Renal cortical epithelial cell (primary cell): ENCODE data around the gene KDM4C. TPM values are rescaled to one million over a fixed set of nuclear protein-coding genes. Genes with fewer than 3 reads are reported as not detected.
"Not testable (repeated sequence)": the region's sequence is repeated elsewhere in the genome, so short reads cannot be mapped to it uniquely, and the experiment has no call there.

Experiments
- DNase-seq: peaks from one replicate; pipeline ENCODE4 v3.0.0-alpha.2; 2011; ENCODE audit warnings: low read depth
- total RNA-seq: library from RNA; depleted of rRNA; stranded (reverse); fragments of >200 nt; gene quantifications from 2 replicates; pipeline ENCODE4 v1.2.3, GENCODE V29; 2014

KDM4C gene
- total RNA-seq = 23.1 and 52.4 TPM in 2 replicates

DNA sequence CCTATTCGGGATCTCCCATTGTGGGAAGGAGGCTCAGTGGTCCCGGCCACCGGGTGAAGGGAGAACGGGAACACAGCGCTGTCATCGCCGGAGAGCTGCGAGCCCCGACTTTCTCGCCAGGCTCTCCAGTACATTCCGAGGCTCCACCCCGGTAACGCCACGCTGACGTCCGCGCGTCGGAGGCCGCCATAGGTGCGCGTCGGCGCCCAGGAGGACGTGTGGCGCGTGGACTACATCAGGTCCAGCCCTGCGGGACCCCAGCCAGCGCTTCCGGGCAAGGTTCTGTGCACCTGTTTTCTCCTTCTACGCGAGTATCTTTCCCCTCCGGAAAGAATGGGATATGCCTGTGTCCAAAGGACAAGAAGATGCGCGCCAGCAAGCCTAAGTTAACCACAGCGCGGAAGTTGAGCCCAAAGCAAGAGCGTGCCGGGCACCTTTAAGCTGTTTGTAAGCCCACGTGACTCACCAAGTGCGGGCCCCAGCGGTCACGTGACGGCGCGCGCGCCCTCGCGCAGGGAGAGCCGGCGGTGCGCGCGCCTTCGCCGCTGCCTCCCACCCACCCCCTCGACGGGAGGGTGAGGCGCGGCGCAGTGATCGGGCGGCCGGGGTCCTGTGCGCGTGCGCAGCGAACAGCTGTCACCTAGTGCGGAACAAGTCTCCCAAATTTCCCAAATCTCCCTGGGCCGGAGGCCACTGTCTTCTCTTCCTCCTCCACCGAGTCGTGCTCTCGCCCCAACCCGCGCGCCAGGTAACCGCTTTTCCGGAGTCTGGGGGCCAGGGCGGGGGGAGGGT, at the start of gene KDM4C:
KDM4C (plus strand) TSS at position 518 of the 792 bp plus-strand sequence. CDS start 35,016 bp downstream, outside the sequence.
- DNase-seq = peak; percentile 80

DNA sequence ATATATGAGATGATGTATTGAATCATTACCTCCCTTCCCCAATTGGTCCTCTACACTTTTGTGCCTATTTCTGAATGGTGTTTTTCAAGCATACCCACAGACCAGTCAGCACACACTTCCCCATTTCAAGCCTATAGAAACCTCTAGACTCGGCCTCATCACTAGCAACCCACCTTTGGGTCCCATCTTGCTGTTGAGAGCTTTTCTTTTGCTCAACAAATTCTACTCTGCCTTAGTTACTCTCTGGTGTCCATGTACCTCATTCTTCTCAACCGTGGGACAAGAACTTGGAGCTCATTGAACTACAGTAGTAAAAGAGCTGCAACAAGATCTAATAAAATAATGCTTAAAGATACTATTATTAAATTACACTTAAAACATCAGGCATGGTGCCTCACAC, 49.0 kb upstream of the KDM4C start:
- DNase-seq = no peak

DNA sequence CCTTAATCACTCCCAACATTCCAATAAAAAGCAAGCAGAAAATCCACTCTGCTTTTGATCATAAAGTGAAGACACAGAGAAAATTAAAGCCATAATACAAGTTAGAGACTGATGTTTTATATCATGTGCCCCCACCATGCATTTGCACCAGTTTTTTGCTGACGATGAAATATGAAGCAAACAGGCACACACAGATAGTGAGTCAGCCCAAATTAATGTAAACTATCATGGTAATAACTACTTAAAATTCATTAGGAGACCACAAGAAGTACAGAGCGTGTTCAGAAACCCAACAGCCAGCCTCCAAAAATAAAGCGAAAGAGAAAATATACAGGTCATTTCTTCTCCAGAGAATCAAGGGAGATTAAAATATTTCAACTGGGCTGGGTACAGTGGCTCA, 46.4 kb upstream of the KDM4C start:
- DNase-seq = no peak

DNA sequence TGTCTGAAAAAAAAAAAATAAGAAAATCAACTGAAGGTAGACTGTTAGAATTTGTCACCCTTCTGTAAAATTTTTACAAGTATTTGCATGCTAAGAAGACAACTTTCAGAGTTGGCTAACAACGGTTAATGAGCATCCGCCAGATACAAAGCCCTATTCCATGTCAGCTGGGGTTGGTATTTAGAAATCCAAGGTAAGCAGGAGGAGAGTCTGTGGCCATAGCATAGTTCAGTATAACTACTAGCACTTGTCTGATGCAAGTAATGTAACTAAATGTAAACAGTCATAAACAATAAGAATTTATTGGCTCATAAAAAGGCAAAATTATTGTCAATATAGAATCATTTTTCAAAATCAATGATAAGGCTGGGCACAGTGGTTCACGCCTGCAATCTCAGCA, 45.7 kb upstream of the KDM4C start:
- no peak for DNase-seq

DNA sequence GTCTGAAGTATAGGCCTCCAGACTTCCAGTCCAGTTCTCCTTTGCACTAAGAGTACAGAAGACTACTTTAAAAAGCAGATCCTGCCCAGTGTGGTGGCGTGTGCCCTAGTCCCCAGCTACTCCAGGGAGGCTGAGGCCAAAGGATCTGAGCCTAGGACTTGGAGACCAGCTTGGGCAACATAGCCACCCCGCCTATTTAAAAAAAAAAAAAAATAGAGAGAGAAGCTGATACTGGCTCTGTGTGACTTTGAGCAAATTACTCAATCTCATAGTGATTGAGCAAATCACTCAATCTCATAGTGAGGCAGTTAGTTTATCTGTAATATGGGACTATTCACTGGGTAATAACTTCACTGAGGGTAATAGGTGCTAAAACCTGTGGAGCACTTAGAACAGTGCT, 43.6 kb upstream of the KDM4C start:
- DNase-seq = no peak

DNA sequence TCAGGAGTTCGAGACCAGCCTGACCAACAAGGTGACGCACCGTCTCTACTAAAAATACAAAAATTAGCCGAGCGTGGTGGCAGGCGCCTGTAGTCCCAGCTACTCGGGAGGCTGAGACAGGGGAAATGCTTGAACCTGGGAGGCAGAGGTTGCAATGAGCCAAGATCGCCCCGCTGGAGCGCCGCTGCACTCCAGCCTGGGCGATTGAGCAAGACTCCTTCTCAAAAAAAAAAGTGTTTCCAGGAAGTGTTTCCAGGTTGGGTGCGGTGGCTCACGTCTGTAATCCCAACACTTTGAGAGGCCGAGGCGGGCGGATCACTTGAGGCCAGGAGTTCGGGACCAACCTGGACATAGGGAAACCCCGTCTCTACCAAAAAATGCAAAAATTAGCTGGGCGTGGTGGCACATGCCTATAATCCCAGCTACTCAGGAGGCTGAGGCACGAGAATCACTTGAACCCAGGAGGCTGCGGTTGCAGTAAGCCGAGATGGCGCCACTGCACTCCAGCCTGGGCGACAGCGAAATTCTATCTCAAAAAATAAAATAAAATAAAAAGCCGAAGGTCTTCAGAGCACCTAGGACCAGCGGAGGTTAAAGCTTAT, 42.5 kb upstream of the KDM4C start:
- DNase-seq = not testable (repeated sequence)

DNA sequence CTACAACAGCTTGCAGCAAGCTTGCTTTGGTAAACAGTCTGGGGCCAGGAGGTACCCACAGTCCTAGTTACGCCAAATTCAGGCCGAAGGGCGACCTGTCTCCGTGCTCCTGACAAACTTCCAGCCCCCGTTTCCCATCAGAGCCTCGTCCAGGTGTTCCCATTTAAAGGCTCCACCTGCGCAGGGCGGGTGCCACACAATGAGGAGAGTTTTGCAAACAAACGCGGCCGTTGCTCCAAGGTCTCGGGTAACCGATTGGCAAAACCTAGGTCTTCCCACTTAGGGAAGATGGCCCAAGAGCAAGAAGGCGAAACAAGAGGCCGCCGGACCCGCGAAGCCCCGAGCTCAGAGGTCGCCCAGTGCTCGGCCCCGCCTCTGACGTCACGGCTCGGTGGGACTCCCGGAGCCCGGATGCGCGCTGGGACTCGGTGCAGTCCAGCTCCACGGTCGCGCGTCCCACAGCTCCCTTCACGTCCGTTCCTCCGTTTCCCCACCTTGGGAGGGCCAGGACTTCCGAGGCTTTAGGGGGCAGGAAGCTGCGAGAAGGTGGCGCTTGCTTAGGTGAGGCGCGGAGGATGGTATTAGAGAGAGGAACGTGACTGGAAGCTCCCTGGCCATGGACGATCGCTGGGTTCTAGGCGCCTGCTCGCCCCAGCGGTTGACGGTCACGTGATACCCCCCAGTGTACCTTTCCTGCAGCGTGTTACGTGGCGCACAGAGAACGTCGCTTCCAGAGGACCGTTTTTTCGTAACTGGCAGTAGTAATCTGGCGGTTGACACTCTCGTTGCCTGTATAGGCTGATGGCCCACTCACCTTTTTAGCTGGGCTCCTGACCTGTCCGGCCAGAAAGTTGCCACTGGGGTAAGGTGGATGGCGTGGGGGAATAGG, 41.8 kb upstream of the KDM4C start:
- DNase-seq = no peak

DNA sequence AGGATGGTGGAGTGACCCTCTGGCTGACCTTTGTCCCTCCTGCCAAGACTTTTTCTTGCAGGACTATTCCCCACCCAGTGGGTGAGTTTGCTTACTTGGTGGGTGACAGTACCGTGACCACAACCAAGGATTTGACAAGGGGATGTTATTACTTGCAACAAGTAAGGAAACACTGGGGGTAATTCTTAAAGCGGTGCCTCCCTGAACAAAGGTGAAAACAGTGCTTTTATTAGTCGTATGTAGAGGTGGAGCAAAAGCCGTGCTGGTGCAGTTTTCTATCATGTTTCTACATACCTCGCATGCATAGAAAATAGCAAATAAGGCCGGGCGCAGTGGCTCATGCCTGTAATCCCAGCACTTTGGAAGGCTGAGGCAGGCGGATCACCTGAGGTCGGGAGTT, 41.0 kb upstream of the KDM4C start:
- no peak for DNase-seq

DNA sequence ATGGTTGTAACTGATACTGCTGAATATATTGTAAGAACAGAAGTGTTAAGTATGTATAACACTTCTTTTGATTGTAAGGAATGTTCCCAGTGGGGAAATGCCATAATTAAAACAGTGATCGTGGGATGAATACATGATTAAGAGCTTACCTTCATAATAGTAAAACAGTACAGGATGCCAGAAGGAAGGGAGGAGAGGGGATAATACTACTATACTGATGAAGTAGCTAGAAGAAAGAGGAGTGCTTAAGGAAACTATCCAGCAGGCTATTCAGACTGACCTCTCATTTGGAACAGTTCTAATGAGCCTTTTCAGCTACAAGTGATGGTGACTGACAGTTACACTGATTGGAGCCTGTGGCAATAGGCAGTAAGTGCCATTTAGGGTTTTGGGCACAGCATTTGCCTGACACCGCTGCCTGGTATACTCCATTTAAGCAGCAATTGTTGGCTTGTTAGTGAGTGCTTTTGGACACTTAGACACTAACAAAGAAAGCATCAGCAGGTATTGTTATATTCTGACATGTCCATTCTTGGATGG, 33.8 kb upstream of the KDM4C start:
- DNase-seq = no peak

DNA sequence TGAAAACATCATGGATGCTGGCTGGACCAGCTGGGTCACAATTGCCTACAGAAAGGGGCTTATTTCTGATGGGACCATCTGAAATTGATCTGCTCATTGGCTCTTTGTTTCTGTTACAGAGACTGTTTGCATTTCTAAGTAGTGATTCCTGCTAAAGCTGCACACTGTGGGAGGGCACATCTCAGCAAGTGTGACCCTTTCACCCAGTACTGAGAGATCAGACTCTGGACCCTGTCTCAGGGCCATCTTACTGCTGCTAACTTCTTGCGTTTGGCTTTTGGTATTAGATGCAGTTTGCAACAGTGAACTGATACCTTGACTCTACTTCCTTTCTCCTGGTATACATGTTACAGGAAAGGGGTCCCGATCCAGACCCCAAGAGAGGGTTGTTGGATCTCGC, 24.5 kb upstream of the KDM4C start:
- no peak for DNase-seq

DNA sequence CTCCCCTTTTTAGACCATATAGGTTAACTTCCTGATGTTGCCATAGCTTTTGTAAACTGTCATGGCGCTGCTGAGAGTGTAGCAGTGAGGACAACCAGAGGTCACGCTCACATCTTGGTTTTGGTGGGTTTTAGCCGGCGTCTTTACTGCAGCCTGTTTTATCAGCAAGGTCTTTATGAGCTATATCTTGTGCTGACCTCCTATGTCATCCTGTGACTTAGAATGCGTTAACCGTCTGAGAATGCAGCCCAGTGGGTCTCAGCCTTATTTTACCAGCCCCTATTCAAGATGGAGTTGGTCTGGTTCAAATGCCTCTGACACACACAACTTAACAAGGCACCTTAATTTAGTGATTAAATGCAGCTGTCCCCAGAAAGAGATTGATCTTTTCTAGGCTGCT, 23.9 kb upstream of the KDM4C start:
- no peak for DNase-seq

DNA sequence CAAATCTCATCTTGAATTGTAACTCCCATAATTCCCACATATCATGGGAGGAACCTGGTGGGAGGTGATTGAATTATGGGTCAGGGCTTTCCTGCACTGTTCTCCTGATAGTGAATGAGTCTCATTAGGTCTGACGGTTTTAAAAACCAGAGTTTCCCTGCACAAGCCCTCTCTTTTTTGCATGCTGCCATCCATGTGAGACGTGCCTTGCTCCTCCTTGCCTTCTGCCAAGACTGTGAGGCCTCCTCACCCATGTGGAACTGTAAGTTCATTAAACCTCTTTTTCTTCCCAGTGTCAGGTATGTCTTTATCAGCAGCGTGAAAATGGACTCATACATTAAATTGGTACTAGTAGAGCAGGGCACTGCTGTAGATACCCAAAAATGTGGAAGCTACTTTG, 22.4 kb upstream of the KDM4C start:
- DNase-seq = no peak

DNA sequence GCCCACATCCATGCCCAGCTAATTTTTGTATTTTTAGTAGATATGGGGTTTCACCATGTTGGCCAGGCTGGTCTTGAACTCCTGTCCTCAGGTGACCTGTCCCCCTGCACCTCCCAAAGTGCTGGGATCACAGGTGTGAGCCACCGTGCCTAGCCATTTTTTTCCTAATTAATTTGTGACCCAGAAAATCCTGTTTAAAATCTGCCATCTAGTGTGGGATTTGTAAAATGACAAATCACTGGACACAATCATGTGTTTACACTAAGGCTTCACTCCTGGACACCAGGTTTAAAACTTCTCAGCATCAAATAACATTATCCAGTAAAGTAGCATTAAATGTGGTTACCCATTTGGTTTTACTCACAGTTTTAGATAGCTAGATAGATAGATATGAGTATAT, 18.6 kb upstream of the KDM4C start:
- peak; percentile 48 for DNase-seq

DNA sequence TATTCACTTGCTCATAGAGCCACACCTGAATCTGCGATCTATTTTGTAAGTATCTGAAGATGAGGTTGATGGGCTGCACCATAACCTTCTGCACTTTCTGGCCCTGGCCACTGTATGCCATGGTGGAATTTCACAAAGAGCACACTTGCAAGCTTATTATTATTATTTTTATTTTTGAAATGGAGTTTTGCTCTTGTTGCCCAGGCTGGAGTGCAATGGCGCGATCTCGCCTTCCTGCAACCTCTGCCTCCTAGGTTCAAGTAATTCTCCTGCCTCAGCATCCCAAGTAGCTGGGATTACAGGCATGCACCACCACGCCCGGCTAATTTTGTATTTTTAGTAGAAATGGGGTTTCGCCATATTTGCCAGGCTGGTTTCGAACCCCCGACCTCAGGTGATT, 8.9 kb upstream of the KDM4C start:
- not testable (repeated sequence) for DNase-seq

DNA sequence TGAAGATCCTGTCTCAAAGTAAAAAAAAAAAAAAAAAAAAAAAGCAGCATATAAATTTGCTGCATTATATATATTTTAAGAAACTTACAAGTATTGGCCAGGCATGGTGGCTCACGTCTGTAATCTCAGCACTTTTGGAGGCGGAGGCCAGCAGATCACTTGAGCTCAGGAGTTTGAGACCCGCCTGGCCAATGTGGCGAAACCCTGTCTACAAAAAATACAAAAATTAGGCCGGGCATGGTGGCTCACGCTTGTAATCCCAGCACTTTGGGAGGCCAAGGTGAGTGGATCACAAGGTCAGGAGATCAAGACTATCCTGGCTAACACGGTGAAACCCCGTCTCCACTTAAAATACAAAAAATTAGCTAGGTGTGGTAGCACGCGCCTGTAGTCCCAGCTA, 2.9 kb upstream of the KDM4C start:
- not testable (repeated sequence) for DNase-seq

DNA sequence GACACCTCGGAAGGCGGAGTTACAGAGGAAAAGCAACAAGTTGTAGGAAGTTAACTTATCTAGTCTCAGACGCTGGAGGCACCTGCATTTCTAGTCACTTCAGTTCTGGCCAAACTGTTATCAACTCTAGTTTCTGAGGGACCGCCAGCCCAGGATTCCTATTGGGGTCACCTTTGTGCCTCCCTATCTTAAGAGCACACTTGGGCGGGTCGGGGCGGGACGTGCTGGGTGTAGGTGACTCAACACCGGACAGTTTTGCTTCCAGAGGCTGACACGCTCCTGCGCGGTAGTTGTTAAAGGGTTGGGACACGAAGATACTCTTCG, 679 bp upstream of the KDM4C start:
- DNase-seq = peak; percentile 76

DNA sequence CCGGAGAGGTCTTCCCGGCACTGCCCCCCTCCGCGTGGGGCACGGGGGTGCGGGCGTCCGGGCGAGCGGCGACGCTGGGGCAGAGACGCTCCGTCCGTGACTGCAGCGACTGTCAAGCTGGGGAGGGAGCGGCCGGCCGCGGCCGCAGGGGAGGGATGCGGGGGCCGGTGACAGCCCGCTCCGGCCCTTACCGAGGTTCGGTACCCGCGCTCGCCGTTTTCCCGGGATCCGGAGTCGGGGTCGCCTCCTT, 400 bp downstream of the KDM4C start:
- no peak for DNase-seq

DNA sequence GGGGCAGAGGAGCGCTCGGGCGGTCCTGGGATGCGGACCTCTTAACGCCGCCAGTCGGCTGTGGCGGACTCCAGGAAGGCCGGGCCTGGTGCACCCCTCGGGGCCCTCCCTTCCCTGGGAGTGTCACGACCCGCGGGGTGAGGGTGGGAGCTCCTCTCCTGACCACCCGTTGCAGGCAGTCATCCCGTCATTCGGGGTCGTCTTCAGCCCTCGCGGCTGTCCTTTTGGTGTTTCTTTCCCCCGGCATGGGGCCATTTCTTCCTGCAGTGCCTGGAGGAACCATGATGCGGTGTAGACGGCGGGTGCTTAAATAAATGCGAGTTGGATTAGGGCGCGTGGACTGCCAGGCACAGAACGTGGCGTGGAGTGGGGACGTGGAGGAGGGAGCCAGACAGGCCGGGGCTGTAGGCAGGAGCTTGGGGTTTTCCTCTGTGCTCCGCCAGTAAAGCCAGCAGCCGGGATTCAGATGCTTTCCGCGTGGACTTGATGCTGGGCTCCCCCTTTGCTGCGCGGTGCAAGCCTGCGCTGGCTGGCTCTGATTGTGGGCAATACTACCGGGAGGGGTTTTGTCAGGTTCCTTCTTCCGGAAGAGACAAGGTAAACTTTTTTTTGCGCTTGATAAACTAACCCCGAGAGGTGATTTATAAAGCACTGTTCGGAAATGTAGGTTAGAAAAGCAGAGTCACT, 868 bp downstream of the KDM4C start:
- no peak for DNase-seq

DNA sequence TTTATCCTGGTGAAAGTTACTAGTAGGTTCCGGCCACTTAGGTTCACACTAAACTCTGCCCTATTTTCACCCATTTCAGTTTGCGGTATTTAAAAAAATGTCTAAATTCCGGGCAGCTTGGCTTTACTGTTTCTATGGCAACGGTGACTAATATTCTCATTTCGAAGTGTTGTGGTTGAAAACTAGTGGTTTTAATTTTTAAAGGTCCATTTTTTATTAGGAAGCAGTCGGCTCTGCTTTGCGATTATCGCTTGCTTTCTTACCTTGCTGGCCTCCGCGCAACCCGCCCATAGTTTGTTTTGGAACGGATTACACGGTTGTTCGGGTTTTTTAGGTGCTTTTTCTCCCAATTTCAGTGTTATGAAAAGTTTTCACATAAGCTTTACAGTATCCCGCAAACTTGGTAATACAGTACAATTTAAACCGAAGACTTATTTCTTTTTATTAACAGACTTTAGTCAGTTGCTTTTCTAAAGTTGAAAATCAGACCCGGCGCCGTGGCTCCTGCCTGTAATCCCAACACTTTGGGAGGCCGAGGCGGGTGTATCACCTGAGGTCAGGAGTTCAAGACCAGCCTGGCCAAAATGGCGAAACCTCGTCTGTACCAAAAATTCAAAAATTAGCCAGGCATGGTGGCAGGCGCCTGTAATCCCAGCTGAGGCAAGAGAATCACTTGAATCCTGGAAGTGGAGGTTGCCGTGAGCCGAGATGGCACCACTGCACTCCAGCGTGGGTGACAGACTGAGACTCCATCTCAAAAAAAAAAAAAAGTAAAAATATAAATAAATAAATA, 1.6 kb downstream of the KDM4C start:
- DNase-seq = peak; percentile 93

DNA sequence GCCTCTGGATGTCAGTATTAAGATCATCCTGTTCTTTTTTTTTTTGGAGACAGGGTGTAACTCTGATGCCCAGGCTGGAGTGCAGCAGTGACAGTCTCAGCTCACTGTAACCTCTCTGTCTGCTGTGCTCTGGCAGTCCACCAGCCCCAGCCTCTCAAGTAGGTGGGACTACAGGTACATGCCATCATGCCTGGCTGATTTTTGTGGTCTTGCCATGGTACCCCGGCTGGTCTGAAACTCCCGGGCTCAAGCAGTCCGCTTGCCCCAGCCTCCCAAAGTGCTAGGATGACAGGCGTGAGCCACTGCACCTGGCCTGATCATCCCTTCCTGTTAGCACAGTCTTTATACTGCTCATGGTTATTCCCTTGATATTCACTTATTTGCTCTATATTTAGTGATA, 3.5 kb downstream of the KDM4C start:
- no peak for DNase-seq

DNA sequence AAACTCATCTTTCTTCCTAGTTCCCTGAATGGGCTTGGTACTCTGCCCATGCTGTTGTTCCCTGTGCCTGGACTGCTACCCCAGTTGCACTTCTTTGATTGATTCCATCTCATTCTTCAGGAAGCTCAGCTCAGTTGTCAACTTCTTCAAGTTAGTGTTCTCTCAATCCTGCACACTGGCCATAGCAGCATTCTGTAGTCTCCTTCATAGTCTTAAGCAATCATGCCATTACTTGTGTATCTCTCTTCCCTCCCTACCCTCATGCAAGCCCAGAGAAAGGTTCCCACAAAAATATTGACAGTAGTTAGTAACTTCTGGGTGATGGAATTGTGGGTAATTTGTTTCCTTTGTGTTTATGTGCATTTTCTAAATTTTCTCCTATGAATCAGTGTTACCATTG, 5.5 kb downstream of the KDM4C start:
- DNase-seq = no peak
